HS-5 (cell line): Measurements from ENCODE around the gene MYBBP1A.

Source experiments
- DNase-seq: peaks from one replicate; pipeline ENCODE4 v3.0.0-alpha.2; 2012; ENCODE audit warnings: low read depth

The MYBBP1A gene

GRCh38 chr17:4518901-4519300, 36.3 kb downstream of the MYBBP1A start:
- DNase-seq = no peak

GRCh38 chr17:4516735-4517134, 38.4 kb downstream of the MYBBP1A start:
- DNase-seq = no peak

GRCh38 chr17:4515501-4515900, 39.7 kb downstream of the MYBBP1A start:
- no peak for DNase-seq

GRCh38 chr17:4514779-4515178, 40.4 kb downstream of the MYBBP1A start:
- no peak for DNase-seq

- no peak for DNase-seq
Measured at GRCh38 chr17:4514206-4514605, 41.0 kb downstream of the MYBBP1A start.

GRCh38 chr17:4513113-4514032, 41.8 kb downstream of the MYBBP1A start:
- no peak for DNase-seq

- DNase-seq = no peak
Measured at GRCh38 chr17:4512156-4513112, 42.8 kb downstream of the MYBBP1A start.

- DNase-seq = no peak
Measured at GRCh38 chr17:4511199-4511932, 43.8 kb downstream of the MYBBP1A start.

- DNase-seq = no peak
Measured at GRCh38 chr17:4510618-4510941, 44.6 kb downstream of the MYBBP1A start.

- DNase-seq = no peak
Measured at GRCh38 chr17:4509923-4510617, 45.1 kb downstream of the MYBBP1A start.

- no peak for DNase-seq
Measured at GRCh38 chr17:4509401-4509800, 45.8 kb downstream of the MYBBP1A start.

GRCh38 chr17:4508207-4508606, 47.0 kb downstream of the MYBBP1A start:
- DNase-seq = no peak

GRCh38 chr17:4507361-4508111, 47.6 kb downstream of the MYBBP1A start:
- no peak for DNase-seq

- no peak for DNase-seq
Measured at GRCh38 chr17:4506892-4507291, 48.3 kb downstream of the MYBBP1A start.

GRCh38 chr17:4506175-4506813, 48.9 kb downstream of the MYBBP1A start:
- no peak for DNase-seq

GRCh38 chr17:4505187-4505586, 50.0 kb downstream of the MYBBP1A start:
- DNase-seq = no peak

- DNase-seq = no peak
Measured at GRCh38 chr17:4504188-4504587, 51.0 kb downstream of the MYBBP1A start.

GRCh38 chr17:4503283-4504025, 51.7 kb downstream of the MYBBP1A start:
- DNase-seq = no peak

- no peak for DNase-seq
Measured at GRCh38 chr17:4502466-4503154, 52.6 kb downstream of the MYBBP1A start.
